T-helper 1 cell treated with Interleukin-12 subunit alpha and Interleukin-12 subunit beta and Interleukin-4 antibody, amounts not matched to agents 30 μg/mL and 1 μg/mL, for 36 hours (primary cell): ENCODE data around the gene IFNLR1.

Source experiments
- H3K27ac Mint-ChIP-seq: one replicate; pipeline ENCODE4 v1.8.0; 2021; ENCODE audit warnings: mild to moderate bottlenecking, mixed read lengths
- H3K27me3 Mint-ChIP-seq: one replicate; pipeline ENCODE4 v1.8.0; 2021; ENCODE audit warnings: low read depth, mixed read lengths
- H3K36me3 Mint-ChIP-seq: one replicate; pipeline ENCODE4 v1.8.0; 2021; ENCODE audit warnings: low read depth, mixed read lengths
- H3K4me1 Mint-ChIP-seq: one replicate; pipeline ENCODE4 v1.8.0; 2021; ENCODE audit warnings: low read depth, mixed read lengths
- H3K4me3 Mint-ChIP-seq: one replicate; pipeline ENCODE4 v1.8.0; 2021; ENCODE audit warnings: mild to moderate bottlenecking, moderate library complexity, mixed read lengths
- H3K9me3 Mint-ChIP-seq: one replicate; pipeline ENCODE4 v1.8.0; 2021; ENCODE audit warnings: mixed read lengths

Gene IFNLR1

GRCh38 chr1:24108334-24109165, 78.5 kb downstream of the IFNLR1 start:
- H3K4me3 Mint-ChIP-seq: no peak overlapping the region
- no peaks in the 10 kb centered on the region for H3K9me3 Mint-ChIP-seq

GRCh38 chr1:24107462-24108138, 79.5 kb downstream of the IFNLR1 start:
- Mint-ChIP-seq H3K4me1 (peaks cover 4% of the 10 kb centered on the region), H3K9me3 (no peaks in the 10 kb centered on the region), H3K27me3 (peaks cover 10% of the 10 kb centered on the region), H3K4me3 (no peak overlapping the region), H3K27ac (no peak overlapping the region), H3K36me3 (no peaks in the 10 kb centered on the region)

More at GRCh38 chr1:24108334-24109165, 78.5 kb downstream of the IFNLR1 start:
- Mint-ChIP-seq H3K27ac (no peak overlapping the region), H3K27me3 (peaks cover 17% of the 10 kb centered on the region), H3K4me1 (peaks cover 4% of the 10 kb centered on the region), H3K36me3 (no peaks in the 10 kb centered on the region)

GRCh38 chr1:24105368-24106160, 81.5 kb downstream of the IFNLR1 start:
- Mint-ChIP-seq H3K36me3 (no peaks in the 10 kb centered on the region), H3K9me3 (no peaks in the 10 kb centered on the region), H3K4me3 (no peak overlapping the region), H3K27ac (no peak overlapping the region), H3K4me1 (no peaks in the 10 kb centered on the region), H3K27me3 (no peaks in the 10 kb centered on the region)

GRCh38 chr1:24104854-24105253, 82.2 kb downstream of the IFNLR1 start:
- Mint-ChIP-seq H3K36me3 (no peaks in the 10 kb centered on the region), H3K4me1 (no peaks in the 10 kb centered on the region), H3K27ac (no peak overlapping the region)

More at GRCh38 chr1:24104854-24105253, 82.2 kb downstream of the IFNLR1 start:
- Mint-ChIP-seq H3K9me3 (no peaks in the 10 kb centered on the region), H3K27me3 (no peaks in the 10 kb centered on the region), H3K4me3 (no peak overlapping the region)
